NCI-H748 (cell line): Measurements from ENCODE around the gene CWC27.

Experiments
- DNase-seq: peaks from one replicate; lab custom pipeline; 2025; ENCODE audit not compliant: unreplicated experiment; lab: John Stamatoyannopoulos, UW

Gene CWC27, protein sequence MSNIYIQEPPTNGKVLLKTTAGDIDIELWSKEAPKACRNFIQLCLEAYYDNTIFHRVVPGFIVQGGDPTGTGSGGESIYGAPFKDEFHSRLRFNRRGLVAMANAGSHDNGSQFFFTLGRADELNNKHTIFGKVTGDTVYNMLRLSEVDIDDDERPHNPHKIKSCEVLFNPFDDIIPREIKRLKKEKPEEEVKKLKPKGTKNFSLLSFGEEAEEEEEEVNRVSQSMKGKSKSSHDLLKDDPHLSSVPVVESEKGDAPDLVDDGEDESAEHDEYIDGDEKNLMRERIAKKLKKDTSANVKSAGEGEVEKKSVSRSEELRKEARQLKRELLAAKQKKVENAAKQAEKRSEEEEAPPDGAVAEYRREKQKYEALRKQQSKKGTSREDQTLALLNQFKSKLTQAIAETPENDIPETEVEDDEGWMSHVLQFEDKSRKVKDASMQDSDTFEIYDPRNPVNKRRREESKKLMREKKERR

DNA sequence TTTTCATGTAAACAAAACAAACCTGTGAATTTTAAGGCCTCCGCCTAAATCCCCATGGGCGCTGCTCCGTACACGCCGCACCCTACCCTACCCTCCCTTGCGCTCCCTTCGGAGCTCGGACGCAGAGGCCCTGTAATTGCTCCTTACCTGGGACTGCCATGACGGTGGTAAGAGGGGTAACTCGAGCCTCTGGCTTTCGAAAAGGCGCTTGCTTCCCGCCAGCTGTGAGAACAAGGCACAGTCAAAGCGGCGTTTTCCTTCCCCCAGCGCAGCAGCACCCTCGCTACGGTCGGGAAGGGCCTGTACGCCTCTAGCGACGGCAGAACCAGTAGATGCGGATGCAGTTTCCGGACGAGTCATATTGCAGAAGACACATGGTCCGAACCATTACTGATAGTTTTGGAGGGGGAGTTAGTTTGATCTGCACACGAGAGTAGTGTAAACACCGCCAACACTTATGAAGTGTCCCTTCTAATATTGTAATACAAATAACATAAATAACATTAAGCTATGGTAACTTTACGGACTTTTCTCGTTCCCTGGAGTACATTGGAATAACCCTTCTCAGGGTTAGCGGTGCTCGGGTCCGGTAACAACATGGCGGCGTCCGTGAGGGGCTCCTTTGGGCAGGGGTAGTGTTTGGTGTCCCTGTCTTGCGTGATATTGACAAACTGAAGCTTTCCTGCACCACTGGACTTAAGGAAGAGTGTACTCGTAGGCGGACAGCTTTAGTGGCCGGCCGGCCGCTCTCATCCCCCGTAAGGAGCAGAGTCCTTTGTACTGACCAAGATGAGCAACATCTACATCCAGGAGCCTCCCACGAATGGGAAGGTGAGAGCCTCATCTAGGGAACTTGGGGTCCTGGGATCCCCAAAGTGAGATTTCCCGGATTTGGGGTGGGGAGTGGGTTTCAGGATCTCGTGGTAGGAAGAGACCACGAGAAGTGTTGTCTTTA, at the start of gene CWC27, which contains the start of gene SREK1IP1:
TSS of gene CWC27 (plus strand) at position 573 of the 955 bp plus-strand sequence. CDS start at position 790, 217 bp downstream.
TSS of gene SREK1IP1 (minus strand) at position 334 of the 955 bp plus-strand sequence. CDS start at position 160, 174 bp downstream.
- DNase-seq: peak; percentile 94

DNA sequence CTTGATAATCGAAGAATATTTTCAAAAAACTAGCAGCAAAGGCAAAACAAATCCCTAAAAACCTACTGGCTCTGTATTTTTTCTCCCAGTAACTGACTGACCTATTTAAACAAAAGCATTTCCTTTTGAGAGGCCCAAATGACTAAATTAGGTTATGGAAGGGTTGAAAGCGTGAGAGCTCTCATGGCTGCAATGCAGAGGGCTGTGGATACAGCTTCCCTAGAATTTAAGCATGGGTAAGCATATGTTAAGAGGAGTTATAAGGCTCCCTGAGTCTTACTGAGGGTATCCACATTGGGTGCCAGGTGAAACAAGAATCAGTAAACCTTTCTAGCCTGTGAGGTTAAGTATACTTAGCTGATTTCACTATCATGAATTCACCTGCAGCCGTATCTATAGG, 46.1 kb upstream of the CWC27 start:
- DNase-seq: no peak

DNA sequence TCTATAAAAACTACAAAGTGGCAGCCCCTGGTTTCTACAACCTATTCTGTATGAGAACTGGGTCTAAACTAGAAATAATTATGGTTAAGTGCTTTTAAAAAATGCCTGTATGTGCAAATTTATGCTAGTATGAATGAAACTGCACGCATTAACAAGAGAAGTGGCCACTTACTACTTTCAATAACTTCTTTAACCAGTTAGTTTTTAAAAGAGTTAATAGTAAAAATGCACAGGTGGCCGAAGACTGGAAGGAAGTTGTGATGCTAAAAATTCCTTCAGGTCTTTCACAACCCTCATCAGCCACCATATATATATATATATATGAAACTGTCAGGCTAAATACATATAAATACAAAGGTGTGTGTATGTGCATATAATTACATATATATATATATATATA, 41.6 kb upstream of the CWC27 start:
- no peak for DNase-seq

DNA sequence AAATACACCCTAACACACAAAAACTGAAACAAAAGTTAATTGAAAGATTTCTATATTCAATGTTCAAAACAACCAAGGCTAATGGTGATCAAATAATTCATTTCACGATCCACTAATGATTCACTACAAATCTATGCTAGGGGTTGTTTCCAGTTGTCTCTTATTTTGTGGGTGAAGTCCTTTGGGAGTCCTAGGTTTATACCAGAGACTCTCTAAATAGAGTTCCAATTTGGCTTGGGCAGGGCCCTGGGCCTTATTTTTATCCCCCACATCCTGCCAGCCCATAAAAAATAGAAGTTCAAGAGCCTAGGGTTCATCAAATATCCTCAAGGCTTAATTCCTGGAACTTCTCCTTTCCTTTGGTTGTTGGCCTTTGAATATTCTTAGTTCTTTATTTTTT, 26.3 kb upstream of the CWC27 start:
- no peak for DNase-seq

DNA sequence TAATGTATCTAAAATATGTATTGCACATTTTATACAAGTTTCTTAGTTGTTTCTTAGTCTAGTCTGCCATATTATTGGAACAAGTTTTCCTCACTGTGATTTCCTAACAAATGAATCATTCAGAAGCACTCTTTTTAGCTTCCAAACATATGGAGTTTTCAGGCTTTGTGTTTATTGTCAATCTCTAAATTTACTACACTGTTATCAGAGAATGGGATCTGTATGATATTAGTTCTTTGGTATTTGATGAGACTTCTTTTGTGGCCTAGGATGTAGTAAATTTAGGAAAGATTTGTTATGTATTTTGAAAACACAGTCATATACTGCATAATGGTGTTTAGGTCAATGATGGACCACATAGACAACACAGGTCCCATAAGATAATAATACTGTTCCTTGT, 25.9 kb upstream of the CWC27 start:
- no peak for DNase-seq

DNA sequence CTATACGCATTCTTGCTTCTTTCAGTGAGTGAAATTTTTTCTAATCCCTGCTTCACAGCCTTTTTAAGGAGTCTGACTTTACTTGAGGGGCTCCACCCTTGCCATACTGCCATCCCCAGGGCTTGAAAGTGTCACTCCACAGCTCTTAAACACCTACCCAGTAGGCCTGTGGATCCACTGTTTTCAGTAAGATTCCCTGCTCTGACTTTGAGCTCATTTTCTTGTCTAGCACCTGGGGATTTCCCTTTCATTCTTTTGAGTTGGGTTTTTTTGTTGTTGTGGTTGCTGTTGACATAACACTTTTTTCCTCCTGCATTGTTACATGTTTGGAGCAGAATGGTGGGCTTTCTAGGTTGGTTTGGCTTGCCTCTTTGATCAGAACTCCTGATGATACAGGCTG, 23.8 kb upstream of the CWC27 start:
- no peak for DNase-seq

DNA sequence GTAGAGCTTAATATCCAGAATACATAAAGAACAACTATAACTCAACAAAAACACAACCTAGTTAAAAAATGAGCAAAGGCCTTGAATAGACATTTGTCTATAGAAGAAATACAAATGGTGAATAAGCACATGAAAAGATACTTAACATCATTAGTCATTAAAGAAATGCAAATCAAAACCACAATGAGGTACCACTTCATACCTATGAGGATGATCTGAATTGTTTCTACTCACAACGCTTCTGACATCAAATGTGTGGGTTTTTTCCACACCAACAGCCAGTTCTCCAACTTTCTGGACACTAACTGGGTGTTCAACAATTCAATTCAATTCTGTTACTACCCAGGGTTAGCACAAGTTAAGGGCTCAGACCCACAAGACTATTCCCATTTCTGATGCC, 22.3 kb upstream of the CWC27 start:
- no peak for DNase-seq

DNA sequence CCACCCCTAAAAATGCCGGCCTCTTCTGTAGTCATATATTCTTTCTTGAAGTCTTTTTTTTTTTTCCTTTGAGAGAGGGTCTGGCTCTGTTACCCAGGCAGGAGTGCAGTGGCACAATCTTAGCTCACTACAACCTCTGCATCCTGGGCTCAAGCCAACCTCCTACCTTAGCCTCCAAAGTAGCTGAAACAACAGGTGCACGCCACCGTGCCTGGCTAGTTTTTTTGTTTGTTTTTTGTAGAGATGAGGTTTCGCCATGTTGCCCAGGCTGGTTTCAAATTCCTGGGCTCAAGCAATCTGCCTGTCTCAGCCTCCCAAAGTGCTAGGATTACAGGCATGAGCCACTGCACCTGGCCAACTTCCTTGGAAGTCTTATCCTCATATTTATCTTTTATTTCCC, 19.3 kb upstream of the CWC27 start:
- no peak for DNase-seq

DNA sequence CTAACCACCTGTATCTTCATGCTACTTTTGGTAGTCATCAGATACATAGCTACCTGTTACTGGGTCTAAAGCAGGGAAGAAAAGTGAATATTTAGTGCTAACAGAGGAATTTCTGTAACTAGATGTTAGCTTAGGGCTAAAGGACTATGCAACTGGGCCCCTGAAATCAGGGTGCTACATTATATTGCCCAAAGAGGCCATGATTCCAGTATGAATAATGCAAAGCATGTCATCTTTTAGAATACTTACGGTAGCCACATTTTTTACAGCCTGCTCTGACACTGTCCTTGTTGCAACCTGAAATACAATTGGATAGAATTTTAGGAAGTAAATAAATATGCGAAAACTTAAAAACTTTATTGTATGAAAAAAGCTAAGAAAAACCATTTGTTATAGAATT, 14.7 kb upstream of the CWC27 start:
- no peak for DNase-seq

DNA sequence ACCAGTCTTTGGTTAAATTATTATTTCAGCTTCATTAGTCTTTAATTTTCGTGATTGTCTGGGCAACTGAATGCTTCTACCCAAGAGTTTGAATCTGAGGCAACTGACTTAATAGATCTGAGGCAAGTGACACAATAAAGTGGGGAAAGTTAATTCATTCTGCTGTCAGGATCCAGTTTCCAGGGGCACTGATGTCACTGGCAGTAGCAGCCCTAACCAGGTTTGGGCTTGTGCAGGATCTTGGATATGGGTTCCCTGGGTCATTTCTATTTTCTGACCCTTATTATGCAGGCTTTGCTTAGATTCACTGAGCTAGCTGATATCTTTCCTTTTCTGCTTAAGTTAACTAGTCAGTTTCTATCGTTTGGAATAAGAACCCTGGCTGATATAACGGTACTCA, 9.8 kb upstream of the CWC27 start:
- no peak for DNase-seq

DNA sequence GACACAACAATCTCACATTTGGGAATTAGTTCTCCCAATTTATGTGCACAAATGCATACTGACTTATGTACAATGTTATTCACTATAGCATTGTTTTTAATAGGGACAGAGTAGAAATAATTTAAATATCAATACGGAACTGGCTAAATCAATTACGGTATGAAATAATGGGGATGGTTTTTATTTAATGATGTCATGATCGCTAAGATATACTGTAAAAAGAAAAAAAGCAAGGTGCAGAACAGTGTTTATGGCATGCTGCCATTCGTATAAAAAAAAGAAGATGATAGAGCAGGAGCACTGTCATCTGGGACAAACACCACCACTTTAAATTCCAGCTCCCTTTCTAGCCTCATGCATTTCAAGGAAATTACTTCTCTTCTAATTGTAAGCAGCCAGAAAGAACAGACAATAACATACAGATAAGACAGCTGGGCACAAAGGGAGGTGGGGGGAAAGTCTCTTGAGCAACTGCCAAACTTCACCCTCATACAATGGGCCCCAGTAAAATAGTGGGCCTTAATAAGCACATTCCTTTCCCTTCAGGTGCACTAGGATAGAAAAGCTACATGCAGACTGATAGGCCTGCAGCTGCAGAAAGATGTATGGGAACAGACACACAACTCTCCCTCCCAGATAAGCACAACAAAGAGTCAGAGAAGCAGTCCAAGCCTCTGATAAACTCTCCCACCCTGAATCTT, 8.6 kb upstream of the CWC27 start:
- DNase-seq: no peak

DNA sequence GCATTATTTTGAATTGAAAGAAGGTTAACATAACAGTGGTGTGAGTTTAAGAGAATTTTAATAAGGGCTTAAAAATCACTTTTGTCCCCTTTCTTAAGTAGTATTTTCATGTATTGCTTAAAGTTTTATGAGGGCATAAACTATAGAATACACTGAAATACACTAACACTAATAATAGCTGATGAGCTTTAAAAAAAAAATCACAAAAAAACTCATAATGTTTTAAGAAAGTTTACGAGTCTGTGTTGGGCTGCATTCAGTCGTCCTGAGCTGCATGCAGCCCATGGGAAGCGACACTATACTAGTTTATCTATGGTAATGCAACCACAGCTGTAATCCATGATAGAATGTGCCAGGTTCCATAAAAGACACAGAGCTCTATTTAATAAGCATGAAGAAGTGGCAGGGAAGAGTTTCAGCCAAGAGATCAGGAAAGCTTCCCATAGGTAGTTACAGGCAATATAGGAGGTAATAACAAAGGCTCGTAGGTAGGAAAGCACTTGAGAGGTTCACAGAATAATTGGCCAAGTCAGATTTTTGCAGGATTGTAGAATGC, 4.7 kb upstream of the CWC27 start:
- no peak for DNase-seq

DNA sequence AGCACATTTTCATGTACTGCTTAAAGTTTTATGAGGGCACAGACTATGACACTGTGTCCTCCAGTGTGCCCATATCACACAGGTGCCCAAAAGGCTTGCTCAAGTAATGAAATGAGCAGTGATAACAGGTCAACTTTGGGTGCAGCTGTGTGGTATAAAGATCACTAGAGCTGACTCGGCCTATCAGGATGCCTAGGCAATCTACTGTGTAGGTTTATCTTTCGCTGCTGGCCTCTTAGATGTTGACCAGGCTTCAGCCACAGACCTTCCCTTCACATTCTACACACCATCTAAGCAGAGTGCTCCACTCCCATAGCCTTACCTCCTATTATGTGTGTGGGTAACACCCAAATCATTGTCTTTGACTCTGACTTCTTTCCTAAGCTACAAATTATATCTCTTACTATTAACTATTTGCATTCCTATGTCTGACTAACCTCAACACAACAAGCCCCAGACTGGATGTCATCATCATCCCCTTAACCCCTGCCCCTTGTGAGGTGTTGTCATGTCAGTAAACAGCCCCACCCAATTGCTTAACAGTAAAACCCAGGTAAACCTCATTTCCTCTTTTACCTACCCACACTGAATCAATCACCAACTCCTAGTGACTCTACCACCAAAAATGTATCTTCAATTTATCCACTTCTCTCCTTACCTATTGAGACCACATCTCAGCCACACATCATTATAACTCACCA, 2.8 kb upstream of the CWC27 start:
- DNase-seq: peak; percentile 3

DNA sequence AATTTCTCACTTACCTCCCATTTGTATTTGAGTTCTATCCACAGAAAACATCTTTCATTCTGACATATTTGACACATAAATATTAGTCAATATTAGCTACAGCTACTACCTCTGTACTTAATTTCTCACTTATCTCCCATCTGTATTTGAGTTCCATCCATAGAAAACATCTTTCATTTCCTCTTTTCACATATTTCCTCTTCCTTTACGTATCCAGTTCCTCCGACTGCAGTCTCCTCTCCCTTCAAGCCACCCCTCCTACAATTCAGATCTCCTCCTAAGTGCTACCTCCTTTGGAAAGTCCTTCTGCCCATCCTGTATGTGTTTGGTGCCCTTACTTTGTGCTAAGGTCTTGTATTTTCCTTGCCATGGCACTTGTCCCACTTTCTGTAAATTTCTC, 1.8 kb upstream of the CWC27 start:
- no peak for DNase-seq

DNA sequence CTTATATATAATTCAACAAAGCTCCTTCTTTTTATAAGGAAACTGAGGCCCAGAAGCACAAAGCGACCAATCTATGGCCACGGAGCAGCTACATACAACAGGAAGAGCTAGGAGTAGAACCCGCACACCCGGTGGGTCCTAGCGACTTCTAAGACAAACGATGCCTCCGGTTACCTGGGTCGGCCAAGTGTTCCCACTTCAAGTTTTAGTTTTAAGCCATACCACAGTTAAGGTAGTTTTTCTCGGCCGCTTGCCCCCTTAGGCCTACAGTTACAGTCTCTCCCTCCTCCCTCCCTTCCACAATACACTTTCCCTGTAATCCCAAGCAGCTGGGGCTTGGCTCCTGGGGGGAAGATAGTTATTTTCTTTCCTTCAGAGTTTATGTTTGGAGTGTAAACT, 772 bp upstream of the CWC27 start:
- DNase-seq: peak; percentile 34

DNA sequence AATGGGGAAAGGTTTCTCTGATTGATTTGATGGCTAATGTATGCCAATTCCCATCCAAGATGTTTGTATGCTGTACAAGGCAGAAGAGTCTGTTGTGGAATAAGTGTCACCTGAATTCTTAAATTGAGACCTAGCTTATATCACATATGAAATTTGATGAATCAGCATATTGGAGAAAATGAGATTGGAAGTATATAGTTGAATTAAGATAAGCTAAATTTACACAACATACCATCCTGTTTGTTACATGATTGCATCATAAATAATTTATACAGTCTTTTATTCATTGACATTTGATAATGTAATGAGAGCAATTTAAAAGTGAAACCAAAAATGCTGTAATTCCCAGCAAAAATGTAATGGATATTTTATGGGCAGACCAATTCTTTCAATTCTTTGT, 1.1 kb downstream of the CWC27 start:
- DNase-seq: no peak

DNA sequence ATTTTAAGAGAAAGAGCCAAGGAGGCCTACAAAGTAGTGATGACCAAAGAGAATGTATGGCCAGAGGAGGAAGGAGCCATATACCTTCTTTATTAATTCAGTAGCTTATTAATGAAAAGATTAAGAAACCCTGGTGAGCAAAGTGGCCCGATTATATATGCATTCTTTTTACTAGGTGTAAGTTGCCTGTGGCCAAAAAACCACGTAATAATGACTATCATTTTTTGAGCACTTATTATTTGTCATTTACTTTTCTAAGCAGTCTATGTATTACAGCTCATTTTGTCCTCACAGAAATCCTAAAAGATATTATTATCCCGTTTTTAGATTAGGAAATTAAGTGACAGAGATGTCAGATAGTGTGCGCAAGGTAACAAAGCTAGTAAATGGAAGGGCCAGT, 3.0 kb downstream of the CWC27 start:
- DNase-seq: no peak

DNA sequence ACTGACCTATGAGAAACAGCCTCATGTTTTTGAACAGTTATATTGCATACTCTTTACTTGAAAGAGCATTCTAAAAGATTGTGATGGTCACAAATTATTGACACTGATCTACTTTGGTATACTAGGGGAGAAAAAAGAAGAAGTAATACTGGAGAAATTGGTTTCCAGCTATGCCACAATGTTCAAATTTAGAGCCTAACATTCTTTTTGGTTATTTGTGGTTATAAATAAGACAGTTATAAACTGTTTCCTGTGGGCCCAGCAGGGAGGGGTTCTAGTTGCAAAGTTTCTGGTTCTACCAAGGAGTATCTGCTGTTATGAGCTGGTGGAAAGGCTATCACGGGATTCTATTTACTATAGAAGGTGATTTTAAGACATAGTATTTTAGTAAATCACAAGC, 4.8 kb downstream of the CWC27 start:
- DNase-seq: no peak

DNA sequence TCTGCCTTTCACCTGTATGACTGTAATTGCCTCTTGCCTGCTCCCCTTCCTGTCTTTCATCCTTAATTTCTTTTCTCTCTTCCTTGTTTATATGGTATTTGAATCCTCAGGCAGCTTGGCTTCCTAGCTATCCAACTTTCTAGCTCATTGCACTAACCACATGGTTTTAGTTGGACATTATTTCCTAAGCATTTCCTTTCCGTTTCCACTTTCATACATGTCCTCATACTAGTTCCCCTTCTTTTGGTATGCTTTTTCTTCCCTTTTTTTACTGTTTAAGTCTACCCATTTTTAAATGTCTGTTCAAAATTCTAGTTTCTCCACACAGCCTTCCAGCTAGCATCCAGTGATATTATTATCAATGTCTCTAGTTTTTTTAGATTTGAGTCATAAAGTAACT, 6.6 kb downstream of the CWC27 start:
- DNase-seq: no peak

DNA sequence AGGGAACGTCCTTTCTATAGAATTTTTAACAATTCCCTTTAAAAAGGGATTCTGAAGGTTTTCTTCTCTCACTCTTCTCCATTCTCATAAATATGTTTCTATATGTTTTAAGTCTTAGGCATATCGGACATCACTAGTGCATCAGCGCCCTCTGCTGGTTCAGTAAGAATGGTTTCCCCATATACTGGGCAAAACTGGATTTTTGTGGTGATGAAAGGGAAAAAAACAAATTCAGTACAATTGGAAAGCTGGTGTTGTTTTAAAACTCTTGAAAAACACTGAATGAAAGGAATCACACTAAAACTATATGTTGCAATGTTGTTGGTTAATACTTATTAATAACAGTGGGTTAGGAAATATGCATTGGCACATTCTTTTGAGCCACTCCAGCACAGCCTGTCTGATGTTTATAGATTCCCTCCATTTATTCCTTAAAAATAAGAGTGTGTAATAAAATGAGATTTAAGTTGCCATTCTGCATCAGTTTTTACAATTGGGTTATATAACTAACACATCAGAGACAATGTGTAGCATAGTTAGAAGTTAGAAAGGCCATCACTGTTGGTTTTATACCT, 15.8 kb downstream of the CWC27 start:
- DNase-seq: peak; percentile 69
